Stimulated activated CD8-positive, alpha-beta memory T cell treated with anti-CD3 and anti-CD28 coated beads, Interleukin-4, amount 100 ng/mL, for 1 hour (primary cell): Measurements from ENCODE around the gene TMEM87B.
"Not testable (repeated sequence)": the region's sequence is repeated elsewhere in the genome, so short reads cannot be mapped to it uniquely, and the experiment has no call there.

Experiments
- DNase-seq, 2 donors: peaks; one replicate each; pipeline ENCODE4 v3.0.0-alpha.2; 2020; ENCODE audit warnings: low read depth in 2 of 2, low spot score in 1 of 2

The TMEM87B gene

DNA sequence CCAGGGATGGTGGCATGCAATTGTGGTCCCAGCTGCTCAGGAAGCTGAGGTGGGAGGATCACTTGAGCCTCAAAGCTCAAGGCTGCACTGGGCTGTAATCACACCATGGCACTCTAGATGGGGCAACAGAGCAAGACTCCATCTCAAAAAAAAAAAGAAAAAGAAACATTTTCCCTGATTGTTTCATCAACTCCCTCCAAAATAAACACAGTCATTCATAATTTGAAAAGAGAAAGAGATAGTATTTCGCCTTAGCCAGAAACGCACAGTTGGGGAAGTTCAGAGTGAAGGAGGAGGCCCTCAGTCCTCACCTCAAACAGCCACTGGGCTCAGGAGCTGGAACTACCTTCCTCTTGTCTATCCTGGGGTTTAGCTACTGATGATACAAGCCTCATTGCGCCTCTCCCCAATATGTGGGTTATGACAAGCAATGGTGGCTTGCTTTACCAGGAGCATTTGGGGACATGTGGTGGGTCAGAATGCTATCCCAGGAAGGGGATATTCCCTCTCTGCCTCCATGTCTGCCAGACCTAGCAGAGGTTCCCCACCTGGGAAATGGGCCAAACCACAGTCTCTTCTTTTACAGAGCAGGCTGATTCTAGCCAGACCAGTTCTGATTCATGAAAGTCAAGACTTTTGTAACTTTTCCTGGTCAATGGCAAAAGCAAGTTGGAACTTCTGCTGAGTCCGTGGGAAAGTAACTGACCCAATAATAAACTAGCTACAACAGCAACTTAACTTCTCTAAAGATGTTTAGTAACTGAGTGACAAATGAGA, 22.2 kb upstream of the TMEM87B start:
- no peak for DNase-seq

DNA sequence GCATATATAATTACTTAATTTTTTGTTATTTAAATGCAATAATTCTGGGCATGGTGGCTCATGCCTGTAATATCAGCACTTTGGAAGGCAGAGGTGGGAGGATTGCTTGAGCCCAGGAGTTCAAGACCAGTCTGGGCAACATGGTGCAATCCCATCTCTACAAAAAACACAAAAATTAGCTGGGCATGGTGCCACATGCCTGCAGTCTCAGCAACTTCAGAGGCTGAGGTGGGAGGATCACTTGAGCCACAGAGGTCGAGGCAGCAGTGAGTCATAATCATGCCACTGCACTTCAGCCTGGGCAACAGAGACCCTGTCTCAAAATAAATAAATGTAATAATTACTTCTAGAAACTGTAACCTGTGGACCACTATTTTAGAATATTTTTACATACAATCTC, 21.5 kb upstream of the TMEM87B start:
- DNase-seq, result no peak

DNA sequence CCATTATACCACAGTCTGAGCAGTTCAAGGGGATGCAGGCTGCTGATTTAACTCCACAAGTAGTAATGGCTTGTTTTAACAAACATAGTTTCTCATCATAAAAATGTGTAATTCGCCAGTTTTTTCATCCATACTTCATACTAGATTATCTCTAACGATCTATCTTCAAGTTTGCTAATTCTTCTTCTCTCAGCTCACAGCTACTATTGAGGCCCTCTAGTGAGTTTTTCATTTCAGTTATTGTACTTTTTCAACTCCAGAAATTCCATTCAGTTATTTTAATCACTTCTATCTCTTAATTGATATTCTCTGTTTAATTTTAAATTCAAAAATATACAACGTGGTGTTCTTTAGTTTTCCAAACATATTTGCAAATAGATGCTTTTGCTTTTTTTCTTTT, 20.1 kb upstream of the TMEM87B start:
- no peak for DNase-seq

DNA sequence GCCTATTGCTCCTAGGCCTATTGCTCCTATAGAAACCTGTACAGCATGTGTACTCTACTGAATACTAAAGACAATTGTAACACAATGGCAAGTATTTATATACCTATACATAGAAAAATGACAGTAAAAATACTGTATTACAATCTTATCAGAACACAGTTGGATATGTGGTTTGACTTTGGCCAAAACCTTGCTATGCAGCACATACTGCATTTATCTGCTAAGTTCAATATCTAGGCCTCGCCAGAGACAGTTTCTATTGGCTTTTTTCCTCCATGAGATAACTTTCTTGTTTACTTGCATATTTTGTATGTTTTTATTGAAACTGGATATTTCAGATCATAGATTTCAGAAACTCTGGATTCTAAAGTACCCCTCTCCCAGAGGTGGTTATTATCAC, 19.3 kb upstream of the TMEM87B start:
- DNase-seq, result no peak

DNA sequence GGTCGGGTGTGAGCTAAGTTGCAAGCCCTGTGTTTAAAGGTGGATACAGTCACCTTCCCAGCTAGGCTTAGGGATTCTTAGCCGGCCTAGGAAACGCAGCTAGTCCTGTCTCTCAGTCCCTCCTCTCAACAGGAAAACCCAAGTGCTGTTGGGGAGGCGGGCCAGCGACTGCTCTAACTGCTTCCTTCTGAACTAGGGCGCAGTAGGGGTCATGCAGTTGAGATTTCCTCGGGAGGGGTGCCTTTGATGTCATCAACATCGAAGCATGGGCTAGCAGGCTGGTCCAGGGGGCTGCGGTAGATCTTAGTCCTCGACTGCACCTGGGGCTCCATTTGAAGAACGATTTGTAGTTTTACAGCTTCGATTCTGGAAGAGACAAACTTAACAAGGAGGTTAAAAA, 15.5 kb upstream of the TMEM87B start:
- not testable (repeated sequence) for DNase-seq

DNA sequence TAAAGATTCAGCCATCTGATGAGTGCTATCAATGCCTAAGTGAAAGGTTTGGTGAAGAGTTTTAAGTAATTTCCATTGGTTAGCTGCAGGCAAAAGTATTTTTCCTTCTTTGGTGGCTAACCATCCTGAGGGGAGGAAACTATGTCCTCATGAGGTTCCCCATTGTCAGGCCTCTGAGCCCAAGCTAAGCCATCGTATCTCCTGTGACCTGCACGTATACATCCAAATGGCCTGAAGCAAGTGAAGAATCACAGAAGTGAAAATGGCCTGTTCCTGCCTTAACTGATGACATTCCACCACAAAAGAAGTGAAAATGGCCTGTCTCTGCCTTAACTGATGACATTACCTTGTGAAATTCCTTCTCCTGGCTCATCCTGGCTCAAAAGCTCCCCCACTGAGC, 15.0 kb upstream of the TMEM87B start:
- DNase-seq, result not testable (repeated sequence)

DNA sequence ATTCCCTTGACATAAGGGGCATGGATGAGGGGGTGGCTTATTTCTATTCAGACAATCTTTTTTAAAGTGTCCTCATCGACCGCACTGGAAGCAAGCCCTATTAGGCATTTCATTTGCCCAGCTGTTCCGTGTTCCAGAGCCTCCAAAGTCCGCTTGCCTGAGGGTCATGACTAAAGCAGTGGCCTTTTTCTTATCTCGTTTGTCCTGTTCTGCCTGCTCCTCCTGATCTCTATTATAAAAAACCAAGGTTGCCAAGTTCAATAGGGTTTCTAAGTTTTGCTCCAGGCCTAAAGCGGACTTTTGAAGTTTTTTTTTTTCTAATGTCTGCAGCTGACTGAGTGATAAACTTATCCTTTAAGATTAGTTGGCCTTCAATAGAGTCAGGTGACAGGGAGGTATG, 13.6 kb upstream of the TMEM87B start:
- DNase-seq, result not testable (repeated sequence)

DNA sequence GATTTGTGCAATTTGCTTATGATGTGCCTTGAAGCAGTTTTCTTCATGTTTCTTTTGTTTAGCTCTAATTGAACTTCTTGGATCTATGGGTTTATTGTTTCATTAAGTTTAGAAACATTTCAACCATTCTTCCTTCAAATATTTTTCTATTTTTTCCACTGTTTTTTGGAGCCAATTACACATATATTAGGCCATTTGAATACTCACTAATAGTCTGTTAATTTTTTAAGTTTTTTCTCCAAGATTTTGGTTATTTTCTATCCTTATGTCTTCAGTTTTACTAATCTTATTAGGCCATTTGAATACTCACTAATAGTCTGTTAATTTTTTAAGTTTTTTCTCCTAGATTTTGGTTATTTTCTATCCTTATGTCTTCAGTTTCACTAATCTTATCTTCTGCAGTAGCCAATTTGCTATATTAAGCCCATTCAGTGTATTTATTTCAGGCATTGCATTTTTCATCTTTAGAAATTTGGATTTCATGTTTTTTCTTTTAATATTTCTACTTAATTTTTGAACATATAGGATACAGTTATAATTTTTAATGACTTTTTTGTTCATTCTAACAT, 9.5 kb upstream of the TMEM87B start:
- DNase-seq, result no peak

DNA sequence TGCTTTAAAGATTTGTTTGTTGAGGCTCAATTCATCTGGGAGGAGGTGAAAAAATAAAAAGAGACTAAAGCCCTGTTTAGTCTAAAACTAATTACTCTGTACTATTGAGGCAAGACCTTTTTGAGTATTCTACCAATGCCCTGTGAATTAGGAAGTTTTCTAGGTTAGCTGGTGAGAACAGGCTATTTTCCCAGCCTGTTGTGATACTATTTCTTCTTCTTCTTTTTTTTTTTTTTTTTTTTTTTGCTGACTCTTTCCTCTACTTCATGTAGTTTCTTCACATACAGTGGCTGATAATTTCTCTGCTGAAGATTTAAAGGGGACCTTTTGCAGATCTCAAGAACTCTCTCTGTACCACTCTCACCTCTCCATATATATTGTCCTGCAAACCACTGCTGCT, 8.8 kb upstream of the TMEM87B start:
- DNase-seq, result no peak

DNA sequence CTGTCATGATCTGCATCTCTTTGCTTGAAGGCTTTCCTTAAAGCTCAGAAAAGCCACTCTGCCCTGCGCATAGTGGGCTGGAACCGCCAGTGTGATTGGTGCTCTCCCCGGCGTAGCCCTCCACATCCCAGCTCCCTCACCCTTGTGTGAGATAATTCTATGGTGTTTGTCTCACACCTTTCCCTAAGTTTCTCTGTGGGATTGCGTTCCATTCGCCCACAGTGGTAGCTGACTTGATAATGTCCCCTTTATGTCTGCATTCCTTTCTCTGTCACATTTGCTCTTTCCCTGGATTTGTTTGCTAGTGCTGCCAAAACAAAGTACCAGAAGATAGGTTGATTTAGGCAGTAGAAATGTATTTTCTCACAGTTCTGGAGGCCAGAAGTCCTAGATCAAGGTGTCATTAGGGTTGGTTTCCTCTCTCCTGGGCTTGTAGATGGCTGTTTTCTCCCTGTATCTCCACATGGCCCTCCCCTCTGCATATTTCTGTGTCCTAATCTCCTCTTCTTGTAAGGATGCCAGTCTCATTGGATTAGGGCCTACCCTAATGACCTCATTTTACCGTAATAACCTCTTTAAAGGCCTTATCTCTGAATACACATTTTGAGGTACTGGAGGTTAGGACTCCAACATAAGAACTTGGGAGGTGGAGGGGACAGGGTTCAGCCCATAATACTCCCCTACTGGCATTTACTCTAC, 7.4 kb upstream of the TMEM87B start:
- no peak for DNase-seq

DNA sequence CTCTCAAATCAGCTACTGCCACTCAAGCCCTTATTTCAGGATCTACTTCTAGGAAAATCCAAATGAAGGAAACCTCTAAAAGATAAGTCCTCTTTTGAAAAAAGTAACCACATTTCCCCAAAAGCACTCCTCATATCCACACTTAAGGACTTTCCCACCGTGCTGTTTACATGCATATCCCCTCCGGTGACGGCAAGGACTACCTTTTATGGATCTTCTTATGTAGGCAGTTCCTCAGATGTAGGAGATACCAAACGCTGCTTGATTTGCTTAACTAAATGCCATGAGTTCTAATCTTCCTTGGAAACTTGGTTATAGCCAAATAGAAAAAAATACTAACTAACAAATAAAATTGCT, 6.9 kb upstream of the TMEM87B start:
- no peak for DNase-seq

DNA sequence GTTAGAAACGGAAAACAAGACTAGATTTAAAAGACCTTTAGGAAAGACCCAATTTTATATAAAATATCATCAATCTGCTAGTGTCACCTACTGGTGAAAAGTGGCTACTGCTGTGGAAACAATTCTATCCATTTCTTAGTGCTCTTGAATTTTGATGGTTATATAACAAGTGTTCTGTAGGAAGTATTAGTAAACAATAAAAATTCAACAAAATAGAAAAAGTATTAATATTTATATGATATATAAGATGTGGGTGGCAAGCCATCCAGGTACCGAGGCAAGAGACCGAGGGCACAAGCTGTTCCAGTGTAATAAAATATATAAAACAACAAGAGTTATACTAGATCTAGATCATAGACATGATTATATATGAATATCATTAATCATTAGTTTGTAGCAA, 6.2 kb upstream of the TMEM87B start:
- no peak for DNase-seq

DNA sequence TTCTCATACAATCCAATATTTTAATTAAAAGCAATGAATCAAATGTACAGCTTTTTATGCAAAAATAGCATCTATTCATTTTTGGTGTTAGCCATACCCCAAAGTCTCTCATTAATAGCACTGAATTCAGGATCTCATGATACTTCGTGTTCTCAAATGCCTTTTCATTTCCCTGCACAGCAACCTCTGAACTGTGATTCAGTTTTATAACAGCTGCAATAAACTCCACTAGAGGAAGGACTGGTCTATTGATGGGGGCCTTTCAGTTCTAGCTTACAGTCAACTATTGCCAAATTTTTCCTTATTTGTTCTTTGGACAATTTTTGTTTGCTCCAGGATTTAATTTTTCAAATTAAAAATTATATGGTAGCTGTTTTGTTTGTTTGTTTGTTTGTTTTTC, 4.8 kb upstream of the TMEM87B start:
- DNase-seq, result no peak

DNA sequence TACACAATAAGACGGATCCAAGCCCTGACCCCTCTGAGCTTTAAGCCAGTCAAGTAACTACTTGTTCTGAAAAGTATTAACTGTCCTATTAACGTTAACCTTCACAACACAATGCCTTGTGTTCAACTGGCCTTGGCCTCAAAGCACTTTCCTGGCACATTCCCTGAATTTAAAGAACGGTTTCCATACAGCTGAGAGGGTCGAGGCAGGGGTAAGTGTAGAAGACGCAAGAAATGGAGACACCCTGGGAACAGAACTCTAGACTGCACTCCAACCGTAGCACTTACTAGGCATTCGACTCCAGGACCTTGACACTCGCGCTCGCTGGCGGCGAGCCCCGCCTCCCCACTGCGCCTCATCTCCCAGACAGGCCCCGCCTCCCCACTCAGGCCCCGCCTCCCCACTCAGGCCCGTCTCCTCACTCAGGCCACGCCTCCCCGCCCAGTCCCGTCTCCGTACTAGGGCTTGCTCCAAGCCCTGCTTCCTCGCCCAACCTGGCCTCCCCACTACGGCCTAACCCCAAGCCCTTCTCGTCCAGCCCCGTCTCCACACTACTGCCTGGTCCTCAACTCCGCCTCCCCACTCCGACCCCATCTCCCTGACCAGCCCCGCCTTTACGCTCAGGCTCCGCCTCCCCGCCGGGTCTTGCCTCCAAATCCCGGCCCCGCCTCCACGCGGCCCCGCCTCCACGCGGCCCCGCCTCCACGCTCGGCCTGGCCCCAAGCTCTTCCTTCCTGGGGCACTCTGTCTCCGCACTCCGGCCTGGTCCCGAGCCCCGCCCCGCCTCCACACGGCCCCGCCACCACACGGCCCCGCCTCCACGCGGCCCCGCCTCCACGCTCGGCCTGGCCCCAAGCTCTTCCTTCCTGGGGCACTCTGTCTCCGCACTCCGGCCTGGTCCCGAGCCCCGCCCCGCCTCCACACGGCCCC, 887 bp upstream of the TMEM87B start:
- DNase-seq, result peak; percentile 96 to 98

DNA sequence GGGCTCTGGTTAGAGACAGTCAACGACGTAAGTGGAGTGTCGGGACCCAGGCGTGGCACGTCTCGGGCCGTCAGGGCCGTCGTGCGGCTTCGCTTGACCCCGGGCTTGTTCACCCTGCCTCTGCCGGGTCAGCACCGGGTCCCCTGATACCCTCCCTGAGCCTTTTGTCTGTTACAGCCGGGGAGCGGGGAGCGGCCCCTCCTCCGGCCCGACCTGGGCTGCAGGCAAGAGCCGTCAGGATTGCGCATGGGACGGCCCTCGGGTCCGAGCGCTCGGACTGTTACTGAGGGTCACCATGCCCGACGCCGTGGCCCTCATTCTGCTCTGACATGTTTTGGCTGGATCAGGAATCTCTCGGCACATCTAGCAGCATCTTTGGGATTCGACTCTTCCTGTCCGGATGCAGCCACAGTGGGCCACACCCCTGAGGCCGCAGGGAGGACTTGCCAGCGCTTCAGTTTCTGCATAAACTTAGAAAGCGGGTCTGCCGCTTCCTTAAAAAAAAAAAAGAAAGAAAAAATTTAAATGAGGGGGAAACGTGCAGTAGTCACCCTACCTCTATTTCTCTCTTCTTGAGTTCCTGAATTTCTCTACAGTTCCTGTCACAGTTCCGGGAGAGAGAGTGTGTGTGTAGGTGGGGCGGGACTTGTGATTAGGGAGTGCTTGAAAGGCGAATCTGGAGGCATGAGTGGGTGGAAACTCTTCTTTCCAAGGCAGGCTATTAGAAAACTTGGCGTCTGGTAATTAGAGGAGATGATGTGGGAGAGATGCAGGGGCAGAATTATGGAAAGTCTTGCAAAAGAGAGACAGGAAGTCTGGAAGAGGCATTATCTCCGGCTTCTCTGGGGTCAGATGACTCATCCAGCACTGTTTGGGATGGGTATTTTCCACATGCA, 909 bp downstream of the TMEM87B start:
- peak in 1 of 2 donors; percentile 6 for DNase-seq

DNA sequence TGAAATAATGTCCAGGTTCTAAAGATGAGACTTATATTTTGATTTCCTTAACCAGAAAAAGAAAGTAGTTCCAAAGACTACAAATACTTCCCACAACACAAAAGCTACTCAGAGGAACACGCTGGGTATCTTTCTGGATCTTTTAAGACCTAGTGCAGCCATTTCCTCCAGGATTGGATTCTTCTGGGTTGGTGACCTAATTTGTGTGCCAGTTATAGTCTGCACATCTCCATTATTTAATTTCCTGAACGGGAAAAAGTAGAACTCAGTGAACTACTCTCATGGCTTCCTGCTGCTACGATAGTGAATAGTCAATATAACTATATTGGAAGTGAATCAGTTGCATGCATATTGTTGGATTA, 1.5 kb downstream of the TMEM87B start:
- DNase-seq, result no peak

DNA sequence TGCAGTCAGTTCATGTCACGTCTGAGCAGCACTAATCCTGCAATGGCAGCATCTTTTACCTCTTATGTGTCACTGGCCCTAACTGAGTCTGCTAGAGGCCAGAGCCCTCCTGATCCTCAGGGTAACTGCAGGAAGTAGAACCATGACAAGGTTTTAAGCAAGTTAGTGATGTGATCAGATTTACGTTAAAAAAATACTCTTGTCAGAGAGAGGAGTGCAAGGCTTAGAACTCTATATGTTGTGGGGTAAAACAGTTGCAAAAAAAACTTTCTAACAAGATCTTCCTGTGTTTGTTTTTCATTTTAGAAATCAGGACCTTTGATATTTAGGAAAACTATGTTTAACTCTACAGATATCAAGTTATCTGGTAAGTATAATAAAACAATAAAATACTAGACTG, 4.6 kb downstream of the TMEM87B start:
- DNase-seq, result no peak

DNA sequence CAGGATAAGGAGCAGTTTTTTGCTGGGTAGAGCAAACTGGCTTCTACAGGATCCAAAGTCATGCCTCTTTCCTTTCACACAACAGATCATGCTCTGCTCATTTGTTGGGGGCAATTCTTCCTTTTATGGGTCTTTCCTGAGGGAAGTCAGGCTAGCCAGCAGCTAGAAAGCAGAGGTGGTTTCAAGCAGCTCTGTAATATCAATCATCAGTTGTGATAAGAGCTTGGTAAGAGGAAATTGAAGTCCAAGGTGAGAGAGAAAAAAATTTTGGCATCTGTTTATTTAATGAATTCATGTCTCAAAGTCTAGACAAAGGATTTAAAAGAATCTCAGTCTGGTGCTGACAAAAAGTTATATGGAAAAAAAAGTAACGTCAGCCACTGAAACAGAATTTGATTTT, 6.2 kb downstream of the TMEM87B start:
- DNase-seq, result no peak

DNA sequence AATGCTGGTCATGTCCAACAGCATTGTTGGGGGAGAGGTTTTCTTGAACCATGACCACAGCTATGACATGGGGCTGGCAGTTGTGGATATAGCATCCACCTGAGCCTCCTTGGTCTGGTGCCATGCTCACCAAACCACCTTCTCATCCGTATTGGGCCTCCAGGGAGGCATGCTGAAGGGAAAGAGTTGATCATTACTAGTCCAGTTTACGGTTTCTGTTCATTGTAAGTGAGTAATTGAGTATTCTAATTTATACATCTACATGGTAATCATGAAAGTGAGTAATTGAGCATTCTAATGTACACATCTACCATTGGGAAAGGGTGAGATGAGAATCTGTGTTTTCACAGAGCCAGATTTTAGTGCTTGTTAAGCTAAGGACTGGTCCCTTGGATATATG, 6.8 kb downstream of the TMEM87B start:
- DNase-seq, result no peak

DNA sequence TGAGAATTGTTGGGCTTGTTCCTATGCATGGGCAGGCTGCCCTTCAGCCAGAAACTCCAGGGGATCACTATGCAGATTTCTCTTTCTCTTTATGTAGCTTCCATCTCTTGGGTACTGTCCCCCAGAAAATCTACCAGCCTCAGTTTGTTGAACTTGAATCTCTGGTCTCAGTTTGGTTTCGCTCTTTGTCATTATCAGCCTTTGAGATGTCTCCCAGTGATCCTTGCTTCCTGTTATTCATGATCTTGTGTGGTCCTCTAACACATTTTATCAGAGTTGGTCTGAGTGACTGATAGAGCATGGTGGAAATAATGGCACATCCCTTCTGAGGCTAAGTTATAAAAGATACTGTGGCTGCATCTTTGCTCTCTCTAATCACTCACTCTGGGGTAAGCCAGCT, 7.8 kb downstream of the TMEM87B start:
- DNase-seq, result no peak

DNA sequence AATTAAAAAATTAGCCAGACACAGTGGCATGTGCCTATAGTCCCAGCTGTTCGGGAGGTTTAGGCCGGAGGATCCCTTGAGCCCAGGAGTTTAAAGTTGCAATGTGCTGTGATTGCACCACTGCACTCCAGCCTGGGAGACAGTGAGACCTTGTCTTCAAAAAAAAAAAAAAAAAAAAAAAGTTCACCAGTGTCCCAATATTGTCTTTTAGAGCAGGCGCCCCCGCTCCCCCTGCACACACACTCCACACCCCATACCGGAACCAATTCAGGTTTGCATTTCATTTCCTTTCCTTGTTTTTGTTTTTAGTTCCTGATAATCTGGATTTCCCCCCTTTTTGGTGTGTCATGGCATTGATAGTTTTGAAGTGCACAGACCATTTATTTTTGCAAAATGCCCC, 10.4 kb downstream of the TMEM87B start:
- no peak for DNase-seq
